Measurements from ENCODE around the gene ZNF808.
"Not testable (repeated sequence)": the region's sequence is repeated elsewhere in the genome, so short reads cannot be mapped to it uniquely, and the experiment has no call there.

ZNF808 gene

DNA sequence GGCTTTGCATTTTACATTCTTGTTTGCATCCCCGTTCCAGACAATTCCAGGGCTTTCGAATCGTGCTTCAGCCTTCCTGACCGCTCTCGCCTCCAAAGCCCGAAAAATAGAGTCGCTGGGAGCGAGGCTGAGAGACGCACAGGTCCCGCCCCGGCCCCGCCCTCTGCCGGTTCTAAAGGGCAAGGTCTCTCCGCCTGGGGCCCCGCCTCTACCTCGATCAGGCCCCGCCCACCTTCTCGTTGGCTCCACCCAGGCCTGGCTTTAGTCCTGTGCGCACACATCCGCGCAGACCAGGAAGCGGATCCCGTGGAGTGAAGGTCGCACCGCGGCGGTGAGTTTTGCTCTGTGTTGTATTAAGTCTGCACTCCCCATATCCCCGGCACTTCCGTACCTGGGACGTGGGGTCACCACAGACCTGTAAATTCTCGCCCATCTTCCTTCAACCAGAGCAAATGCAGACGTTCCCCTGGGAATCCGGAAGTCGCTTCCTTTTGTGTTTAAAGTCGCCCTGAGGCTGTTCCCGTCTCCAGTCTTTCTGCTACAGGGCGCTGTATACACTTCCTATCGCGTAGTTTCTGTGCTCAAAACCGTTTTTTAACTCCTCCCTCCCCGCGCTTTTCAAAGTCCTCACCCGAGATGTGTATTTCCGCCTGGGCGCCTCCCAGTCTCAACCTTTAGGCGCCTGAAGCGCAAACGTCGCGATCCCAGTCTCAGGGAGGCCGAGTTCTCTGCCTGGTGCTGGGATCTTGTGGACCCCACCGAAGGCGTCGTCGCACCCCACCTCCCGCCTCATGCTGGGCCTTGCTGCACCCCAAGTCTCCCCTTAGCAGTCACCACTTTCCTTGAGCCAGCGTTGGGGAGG, 42.8 kb downstream of the ZNF808 start, which contains the start of gene ZNF701:
ZNF701 (plus strand) TSS at position 288 of the 862 bp plus-strand sequence. CDS start 3,861 bp downstream, outside the sequence.
- no peak for TF ChIP-seq CTBP1 (IDR thresholded peaks at IDR 0.05; ENCODE audit: borderline replicate concordance)
- TF ChIP-seq, protein P1, sequence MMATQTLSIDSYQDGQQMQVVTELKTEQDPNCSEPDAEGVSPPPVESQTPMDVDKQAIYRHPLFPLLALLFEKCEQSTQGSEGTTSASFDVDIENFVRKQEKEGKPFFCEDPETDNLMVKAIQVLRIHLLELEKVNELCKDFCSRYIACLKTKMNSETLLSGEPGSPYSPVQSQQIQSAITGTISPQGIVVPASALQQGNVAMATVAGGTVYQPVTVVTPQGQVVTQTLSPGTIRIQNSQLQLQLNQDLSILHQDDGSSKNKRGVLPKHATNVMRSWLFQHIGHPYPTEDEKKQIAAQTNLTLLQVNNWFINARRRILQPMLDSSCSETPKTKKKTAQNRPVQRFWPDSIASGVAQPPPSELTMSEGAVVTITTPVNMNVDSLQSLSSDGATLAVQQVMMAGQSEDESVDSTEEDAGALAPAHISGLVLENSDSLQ (IDR thresholded peaks at IDR 0.05) = no peak
- no peak for TF ChIP-seq HDGF (IDR thresholded peaks at IDR 0.05; ENCODE audit: borderline replicate concordance)
- TF ChIP-seq L3MBTL2 (conservative IDR thresholded peaks at IDR 0.05) = peak; percentile 59
- TF ChIP-seq ELF4 (IDR thresholded peaks at IDR 0.05) = peak; percentile 86
- TF ChIP-seq TARDBP (IDR thresholded peaks at IDR 0.05) = no peak
- TF ChIP-seq NFRKB (IDR thresholded peaks at IDR 0.05) = no peak
- no peak for TF ChIP-seq FOXA1 (IDR thresholded peaks at IDR 0.05)
- TF ChIP-seq SUZ12 (IDR thresholded peaks at IDR 0.05) = no peak
- peak; percentile 81 for DNase-seq (ENCODE audit: extremely low spot score)
- CTCF ChIA-PET = no interaction called here
- POLR2A ChIA-PET = no interaction called here

DNA sequence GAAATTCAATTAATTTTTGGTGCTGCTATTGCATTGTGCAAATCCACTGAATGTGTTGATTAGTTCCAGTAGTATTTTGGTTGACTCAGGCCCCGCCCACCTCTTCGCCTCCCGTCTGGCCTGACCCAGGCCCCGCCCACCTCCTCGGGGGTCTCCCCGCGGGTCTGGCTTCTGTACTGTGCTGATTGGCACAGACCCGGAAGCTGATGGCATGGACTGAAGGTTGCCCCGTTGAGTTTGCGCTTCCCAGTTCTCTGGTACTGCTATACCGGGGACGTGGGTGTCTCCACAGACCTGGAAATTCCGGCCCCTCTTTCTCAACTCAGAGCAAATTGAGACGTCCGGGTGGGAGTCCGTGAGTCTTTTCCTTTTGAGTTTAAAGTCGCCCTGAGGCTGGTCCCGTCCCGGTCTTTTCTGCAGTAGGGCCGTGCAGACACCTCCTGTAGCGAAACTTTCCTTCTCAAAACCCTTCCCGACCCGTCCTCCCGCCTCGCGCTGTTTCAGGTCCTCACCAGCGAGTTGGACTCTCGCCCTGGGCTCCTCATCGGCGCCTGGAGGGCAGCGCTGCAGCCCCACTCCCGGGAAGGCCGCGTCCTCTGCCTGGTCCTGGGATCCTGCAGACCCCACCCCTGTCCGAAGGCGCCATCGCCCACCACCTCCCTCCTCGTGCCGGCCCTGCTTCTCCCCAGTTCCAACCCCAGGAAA, 57.4 kb downstream of the ZNF808 start:
- no peak for TF ChIP-seq ARNT (IDR thresholded peaks at IDR 0.05)
- TF ChIP-seq FOXM1 (IDR thresholded peaks at IDR 0.05; ENCODE audit: borderline replicate concordance) = no peak
- no peak for TF ChIP-seq FOXK2 (IDR thresholded peaks at IDR 0.05)
- TF ChIP-seq CTBP1 (IDR thresholded peaks at IDR 0.05; ENCODE audit: borderline replicate concordance) = no peak
- no peak for TF ChIP-seq SUZ12 (IDR thresholded peaks at IDR 0.05)
- no peak for TF ChIP-seq HDGF (IDR thresholded peaks at IDR 0.05; ENCODE audit: borderline replicate concordance)
- TF ChIP-seq LEF1 (IDR thresholded peaks at IDR 0.05; ENCODE audit: borderline replicate concordance) = no peak
- no peak for TF ChIP-seq ZNF384 (IDR thresholded peaks at IDR 0.05)
- TF ChIP-seq NFRKB (IDR thresholded peaks at IDR 0.05) = no peak
- no peak for TF ChIP-seq SP1 (IDR thresholded peaks at IDR 0.05)
- TF ChIP-seq ELF4 (IDR thresholded peaks at IDR 0.05) = no peak
- DNase-seq (ENCODE audit: extremely low spot score) = no peak
- POLR2A ChIA-PET = no interaction called here
- CTCF ChIA-PET = no interaction called here

DNA sequence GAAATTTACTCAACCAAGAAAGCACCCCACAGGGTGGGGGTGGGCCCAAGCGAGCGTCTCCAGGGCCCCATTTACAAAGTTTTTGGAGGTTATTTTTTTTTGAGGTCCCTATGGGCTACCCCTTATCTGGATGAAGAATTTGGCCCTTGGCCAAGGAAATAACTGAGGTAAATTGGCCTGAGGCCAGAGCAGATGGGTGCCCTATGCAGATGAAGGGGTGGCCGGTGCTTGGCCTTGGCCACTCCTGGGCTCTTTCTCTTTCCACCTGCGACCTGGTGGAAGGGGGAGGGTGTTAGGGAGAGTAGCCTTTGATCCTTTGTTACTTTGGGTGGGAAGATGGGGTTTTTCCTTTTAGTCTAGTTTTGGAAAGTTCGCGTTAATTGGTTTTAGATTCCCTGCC, 58.1 kb downstream of the ZNF808 start:
- POLR2A ChIA-PET = no interaction called here
- CTCF ChIA-PET = no interaction called here
- no peak for DNase-seq (ENCODE audit: extremely low spot score)

DNA sequence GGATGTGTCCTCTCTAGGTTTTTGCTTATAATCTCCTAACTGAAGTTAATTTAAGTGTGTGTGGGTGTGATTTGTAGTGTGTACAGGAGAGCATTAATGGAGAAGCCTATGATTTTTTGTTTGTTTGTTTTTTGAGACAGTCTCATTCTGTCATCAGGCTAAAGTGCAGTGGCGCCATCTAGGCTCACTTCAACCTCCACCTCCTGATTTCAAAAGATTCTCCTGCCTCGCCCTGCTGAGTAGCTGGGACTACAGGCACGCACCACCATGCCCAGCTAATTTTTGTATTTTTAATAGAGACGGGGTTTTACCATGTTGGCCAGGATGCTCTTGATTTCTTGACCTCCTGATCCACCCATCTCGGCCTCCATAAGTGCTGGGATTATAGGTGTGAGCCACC, 63.3 kb downstream of the ZNF808 start:
- TF ChIP-seq SUZ12 (IDR thresholded peaks at IDR 0.05) = no peak
- no peak for DNase-seq (ENCODE audit: extremely low spot score)
- ChIA-PET CTCF (no interaction called here), POLR2A (no interaction called here)

More for the DNA sequence above, 58.1 kb downstream of the ZNF808 start:
- TF ChIP-seq ELF4 (IDR thresholded peaks at IDR 0.05) (no peak), FOXA1 (IDR thresholded peaks at IDR 0.05) (no peak), TARDBP (IDR thresholded peaks at IDR 0.05) (no peak), SP1 (IDR thresholded peaks at IDR 0.05) (no peak), ZNF384 (IDR thresholded peaks at IDR 0.05) (no peak), CTBP1 (IDR thresholded peaks at IDR 0.05; ENCODE audit: borderline replicate concordance) (no peak), SUZ12 (IDR thresholded peaks at IDR 0.05) (no peak), LEF1 (IDR thresholded peaks at IDR 0.05; ENCODE audit: borderline replicate concordance) (no peak), BHLHE40 (IDR thresholded peaks at IDR 0.05; ENCODE audit: borderline replicate concordance) (no peak), FOXK2 (IDR thresholded peaks at IDR 0.05) (no peak), L3MBTL2 (conservative IDR thresholded peaks at IDR 0.05) (no peak), FOXM1 (IDR thresholded peaks at IDR 0.05; ENCODE audit: borderline replicate concordance) (no peak), HDGF (IDR thresholded peaks at IDR 0.05; ENCODE audit: borderline replicate concordance) (no peak), NFRKB (IDR thresholded peaks at IDR 0.05) (no peak), ARNT (IDR thresholded peaks at IDR 0.05) (no peak)
- TF ChIP-seq, protein P1 (IDR thresholded peaks at IDR 0.05) = no peak

DNA sequence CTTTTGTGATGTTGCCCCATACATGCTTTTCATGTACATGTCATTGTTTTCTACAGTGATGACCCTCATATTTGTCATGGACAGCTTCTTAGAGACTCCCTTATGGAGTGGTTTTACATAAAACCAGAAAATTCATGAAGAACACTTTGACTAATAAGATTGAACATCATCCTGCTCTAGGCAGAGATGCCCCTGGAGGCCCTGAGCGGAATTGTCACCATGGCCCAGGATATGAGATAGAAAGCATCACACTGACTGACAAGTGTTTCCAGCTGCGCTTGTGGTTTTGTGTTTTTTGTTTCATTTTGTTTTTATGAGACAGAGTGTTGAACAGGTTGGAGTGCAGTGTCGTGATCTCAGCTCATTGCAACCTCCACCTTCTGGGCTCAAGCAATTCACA, 64.8 kb downstream of the ZNF808 start:
- no peak for DNase-seq (ENCODE audit: extremely low spot score)
- CTCF ChIA-PET = no interaction called here
- TF ChIP-seq LEF1 (IDR thresholded peaks at IDR 0.05; ENCODE audit: borderline replicate concordance) (no peak), FOXA1 (IDR thresholded peaks at IDR 0.05) (no peak)
- POLR2A ChIA-PET = no interaction called here

DNA sequence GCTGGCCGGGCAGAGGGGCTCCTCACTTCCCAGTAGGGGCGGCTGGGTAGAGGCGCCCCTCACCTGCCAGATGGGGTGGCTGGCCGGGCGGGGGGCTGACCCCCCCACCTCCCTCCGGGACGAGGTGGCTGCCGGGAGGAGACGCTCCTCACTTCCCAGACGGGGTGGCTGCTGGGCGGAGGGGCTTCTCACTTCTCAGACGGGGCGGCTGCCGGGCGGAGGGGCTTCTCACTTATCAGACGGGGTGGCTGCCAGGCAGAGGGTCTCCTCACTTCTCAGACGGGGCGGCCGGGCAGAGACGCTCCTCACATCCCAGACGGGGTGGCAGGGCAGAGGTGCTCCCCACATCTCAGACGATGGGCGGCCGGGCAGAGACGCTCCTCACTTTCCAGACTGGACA, 66.0 kb downstream of the ZNF808 start:
- POLR2A ChIA-PET; DNase-seq (ENCODE audit: extremely low spot score): not testable (repeated sequence)

DNA sequence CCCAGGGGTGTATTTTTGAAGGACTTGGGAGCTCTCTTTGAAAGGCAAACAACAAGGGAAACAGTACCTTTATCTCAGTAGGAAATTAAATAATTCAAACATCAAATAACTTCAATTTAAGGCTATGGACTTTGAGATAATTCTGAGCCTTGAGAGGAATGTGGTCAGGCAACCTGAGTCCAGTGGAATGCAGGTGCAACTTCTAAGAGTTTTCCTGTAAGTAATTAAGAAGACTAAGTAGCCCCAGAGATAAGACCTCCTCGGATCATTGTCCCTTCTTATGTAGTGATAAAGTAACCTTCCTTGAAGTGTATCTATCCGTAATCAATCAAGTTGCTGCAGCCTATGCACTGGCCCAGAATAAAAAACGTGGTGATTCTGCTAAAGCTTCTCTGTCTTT, 71.8 kb downstream of the ZNF808 start:
- TF ChIP-seq NFRKB (IDR thresholded peaks at IDR 0.05) = no peak
- TF ChIP-seq ELF4 (IDR thresholded peaks at IDR 0.05) = no peak
- no peak for TF ChIP-seq FOXM1 (IDR thresholded peaks at IDR 0.05; ENCODE audit: borderline replicate concordance)
- no peak for TF ChIP-seq LEF1 (IDR thresholded peaks at IDR 0.05; ENCODE audit: borderline replicate concordance)
- no peak for DNase-seq (ENCODE audit: extremely low spot score)
- ChIA-PET POLR2A (no interaction called here), CTCF (no interaction called here)

More for the DNA sequence above, 66.0 kb downstream of the ZNF808 start:
- CTCF ChIA-PET = not testable (repeated sequence)

Measured in HEK293T (cell line).